ENCODE results near the gene IL36A. TPM values are rescaled to one million over a fixed set of nuclear protein-coding genes. Genes with fewer than 3 reads are reported as not detected.

The IL36A gene
- total and polyA plus RNA-seq, 9 of the 15 experiments (the other 6 are each of a cell fraction or from before 2014, with no cell fraction given) = not detected

DNA sequence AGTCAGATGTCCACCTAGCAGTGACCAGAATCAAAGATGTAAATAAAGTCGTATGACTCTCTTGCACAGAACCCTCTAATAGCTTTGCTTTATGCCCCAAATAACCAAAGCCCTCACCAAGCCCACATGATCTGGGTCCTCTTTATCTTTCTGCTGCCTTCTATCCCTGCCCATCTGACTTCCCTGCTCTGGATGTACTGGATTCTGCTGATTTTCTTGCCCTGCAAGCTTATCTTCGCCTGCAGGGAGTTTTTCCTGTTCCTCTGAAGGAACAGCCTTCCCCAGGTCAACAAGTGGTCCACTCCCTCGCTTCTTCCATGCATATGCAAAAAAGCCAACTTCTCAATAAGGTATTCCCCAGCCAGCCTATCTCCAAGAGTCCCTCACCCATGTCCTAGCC is 28.8 kb downstream of the IL36A start (continued):
- TF ChIP-seq SMAD4 (CRISPR knock-in tag; conservative IDR thresholded peaks at IDR 0.05) (peak; percentile 63; the same call in 1 of the 2 replicates), MTA2 (IDR thresholded peaks at IDR 0.05; ENCODE audit: low read depth) (peak; percentile 96), ARID1B (IDR thresholded peaks at IDR 0.05) (peak; percentile 95), PHF8 (IDR thresholded peaks at IDR 0.05; ENCODE audit: borderline replicate concordance, low read length) (no peak), ZNF253 (CRISPR knock-in tag; conservative IDR thresholded peaks at IDR 0.05) (no peak), RCOR1 (IDR thresholded peaks at IDR 0.05; ENCODE audit: borderline replicate concordance in 1 of 2, low read depth in 2 of 2, low read length in 2 of 2) (peak; percentile 16 to 83; a peak in 3 of 4 replicates), POLR2G (IDR thresholded peaks at IDR 0.05; ENCODE audit: low read depth, low read length) (no peak), SOX6 (IDR thresholded peaks at IDR 0.05) (peak; percentile 74), SMARCA4 (IDR thresholded peaks at IDR 0.05) (peak; percentile 89), STAG1 (CRISPR knock-in tag; IDR thresholded peaks at IDR 0.05; ENCODE audit: borderline replicate concordance) (no peak), CBX2 (IDR thresholded peaks at IDR 0.05; ENCODE audit: insufficient read depth, low read length, poor library complexity, severe bottlenecking) (no peak), SMAD3 (CRISPR knock-in tag; conservative IDR thresholded peaks at IDR 0.05) (peak; percentile 55; the same call in 1 of the 2 replicates), MEIS2 (IDR thresholded peaks at IDR 0.05; ENCODE audit: partially characterized antibody) (no peak)
- TF ChIP-seq, protein P1, sequence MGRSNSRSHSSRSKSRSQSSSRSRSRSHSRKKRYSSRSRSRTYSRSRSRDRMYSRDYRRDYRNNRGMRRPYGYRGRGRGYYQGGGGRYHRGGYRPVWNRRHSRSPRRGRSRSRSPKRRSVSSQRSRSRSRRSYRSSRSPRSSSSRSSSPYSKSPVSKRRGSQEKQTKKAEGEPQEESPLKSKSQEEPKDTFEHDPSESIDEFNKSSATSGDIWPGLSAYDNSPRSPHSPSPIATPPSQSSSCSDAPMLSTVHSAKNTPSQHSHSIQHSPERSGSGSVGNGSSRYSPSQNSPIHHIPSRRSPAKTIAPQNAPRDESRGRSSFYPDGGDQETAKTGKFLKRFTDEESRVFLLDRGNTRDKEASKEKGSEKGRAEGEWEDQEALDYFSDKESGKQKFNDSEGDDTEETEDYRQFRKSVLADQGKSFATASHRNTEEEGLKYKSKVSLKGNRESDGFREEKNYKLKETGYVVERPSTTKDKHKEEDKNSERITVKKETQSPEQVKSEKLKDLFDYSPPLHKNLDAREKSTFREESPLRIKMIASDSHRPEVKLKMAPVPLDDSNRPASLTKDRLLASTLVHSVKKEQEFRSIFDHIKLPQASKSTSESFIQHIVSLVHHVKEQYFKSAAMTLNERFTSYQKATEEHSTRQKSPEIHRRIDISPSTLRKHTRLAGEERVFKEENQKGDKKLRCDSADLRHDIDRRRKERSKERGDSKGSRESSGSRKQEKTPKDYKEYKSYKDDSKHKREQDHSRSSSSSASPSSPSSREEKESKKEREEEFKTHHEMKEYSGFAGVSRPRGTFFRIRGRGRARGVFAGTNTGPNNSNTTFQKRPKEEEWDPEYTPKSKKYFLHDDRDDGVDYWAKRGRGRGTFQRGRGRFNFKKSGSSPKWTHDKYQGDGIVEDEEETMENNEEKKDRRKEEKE (IDR thresholded peaks at IDR 0.05; ENCODE audit: borderline replicate concordance in 1 of 2, control insufficient read depth in 1 of 2, low read depth in 2 of 2, low read length in 1 of 2) = no peak
